Fibroblast of skin of abdomen (primary cell): Measurements from ENCODE around the gene SYT10. TPM values are rescaled to one million over a fixed set of nuclear protein-coding genes. Genes with fewer than 3 reads are reported as not detected.
"Not testable (repeated sequence)": the region's sequence is repeated elsewhere in the genome, so short reads cannot be mapped to it uniquely, and the experiment has no call there.

Source experiments
- DNase-seq: peaks from one replicate; pipeline ENCODE4 v3.0.0-alpha.2; 2013
- polyA plus RNA-seq, 2 experiments: library from polyadenylated mRNA; unstranded; fragments of 120-200 nt; gene quantifications; one replicate each; pipeline ENCODE4 v1.2.1, GENCODE V29; 2013; ENCODE audit not compliant: insufficient read length in 2 of 2

SYT10 gene, protein sequence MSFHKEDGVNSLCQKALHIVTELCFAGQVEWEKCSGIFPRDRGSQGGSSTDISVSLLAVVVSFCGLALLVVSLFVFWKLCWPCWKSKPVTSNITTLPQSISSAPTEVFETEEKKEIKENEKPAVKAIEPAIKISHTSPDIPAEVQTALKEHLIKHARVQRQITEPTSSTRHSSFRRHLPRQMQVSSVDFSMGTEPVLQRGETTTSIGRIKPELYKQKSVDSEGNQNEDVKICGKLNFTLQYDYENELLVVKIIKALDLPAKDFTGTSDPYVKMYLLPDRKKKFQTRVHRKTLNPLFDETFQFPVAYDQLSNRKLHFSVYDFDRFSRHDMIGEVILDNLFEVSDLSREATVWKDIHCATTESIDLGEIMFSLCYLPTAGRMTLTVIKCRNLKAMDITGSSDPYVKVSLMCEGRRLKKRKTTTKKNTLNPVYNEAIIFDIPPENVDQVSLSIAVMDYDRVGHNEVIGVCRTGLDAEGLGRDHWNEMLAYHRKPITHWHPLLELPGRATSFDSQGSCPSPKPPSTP
- not detected for polyA plus RNA-seq (2013, experiment 1 of 2; ENCODE audit: insufficient read length)
- polyA plus RNA-seq (2013, experiment 2 of 2; ENCODE audit: insufficient read length): not detected

- DNase-seq: no peak
These were observed at the start of gene SYT10 for GRCh38 chr12:33439587-33440011. Gene SYT10 (minus strand): TSS chr12:33439819. CDS start chr12:33439522, 297 bp downstream.

DNA sequence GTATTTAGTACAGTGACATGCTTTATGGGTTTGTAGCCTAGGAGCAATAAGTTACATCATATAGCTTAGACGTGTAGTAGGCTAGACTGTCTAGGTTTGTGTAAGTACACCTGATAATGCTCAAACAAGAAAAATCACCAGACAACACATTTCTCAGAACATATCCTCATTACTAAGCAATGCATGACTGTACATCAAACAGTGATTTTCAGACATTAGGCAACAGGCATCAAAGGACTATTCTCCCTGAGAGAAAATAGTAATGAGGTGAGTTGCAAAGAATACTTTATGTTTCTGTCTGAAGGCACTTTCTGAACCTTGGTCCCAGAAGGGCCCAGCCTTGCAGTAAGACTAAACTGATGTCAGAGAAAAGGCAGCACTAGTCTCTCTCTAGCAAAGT is 48.4 kb upstream of the SYT10 start:
- no peak for DNase-seq

DNA sequence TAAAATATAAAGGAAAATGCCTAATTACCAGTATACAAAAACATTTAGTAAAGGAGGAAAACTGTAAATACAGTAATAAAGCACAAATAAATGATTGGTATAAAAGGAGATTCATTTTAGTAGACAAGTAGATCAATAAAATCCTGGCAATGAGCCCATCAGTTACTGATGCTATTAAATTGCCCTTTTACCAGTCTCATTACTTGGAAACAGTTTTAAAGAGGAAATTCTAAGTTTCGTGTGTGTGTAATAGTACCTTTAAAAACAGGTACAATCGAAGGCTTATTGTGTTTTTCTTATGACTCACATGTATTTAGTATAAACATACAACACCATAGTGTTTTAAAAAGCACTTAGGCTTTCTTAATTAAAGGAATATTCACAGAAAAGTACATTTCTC is 46.4 kb upstream of the SYT10 start:
- DNase-seq: no peak

DNA sequence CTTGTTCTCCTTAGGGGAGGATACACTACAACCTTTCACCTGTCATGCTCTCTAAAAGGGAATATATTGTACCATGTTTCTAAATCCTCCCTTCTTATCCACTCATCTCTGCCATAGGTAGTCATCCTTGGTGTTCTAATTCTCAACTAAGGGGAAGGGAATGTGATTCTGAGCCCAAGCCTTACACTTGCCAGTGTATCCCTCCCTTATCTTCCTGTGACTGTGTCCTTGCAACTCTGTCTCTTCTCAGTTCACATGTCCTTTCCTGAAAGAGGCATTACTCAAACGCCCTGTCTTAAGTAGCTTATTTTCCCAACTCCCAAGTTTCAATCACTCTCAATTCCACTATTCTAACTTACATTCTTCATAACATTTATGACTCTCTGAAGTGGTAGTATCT is 44.5 kb upstream of the SYT10 start:
- DNase-seq: no peak

- DNase-seq: no peak
These were observed 40.7 kb upstream of the SYT10 start for GRCh38 chr12:33480366-33480765.

DNA sequence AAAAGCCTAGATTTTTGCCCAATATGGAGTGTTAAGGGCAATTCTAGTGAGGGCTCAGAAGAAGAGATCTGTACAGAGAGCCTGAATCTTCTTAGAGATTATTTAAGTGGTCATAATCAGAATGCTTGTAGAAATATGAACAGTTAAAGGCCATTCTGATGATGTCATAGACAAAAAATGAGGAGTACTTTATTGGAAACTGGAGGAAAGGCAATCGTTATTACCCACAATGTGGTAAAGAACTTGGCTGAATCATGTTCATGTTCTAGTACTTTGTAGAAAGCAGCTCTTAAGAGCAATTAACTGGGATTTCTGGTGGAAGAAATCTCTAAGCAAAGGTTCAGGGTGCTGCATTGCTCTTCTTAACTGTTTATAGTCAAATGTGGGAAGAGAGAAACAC is 36.4 kb upstream of the SYT10 start:
- no peak for DNase-seq

DNA sequence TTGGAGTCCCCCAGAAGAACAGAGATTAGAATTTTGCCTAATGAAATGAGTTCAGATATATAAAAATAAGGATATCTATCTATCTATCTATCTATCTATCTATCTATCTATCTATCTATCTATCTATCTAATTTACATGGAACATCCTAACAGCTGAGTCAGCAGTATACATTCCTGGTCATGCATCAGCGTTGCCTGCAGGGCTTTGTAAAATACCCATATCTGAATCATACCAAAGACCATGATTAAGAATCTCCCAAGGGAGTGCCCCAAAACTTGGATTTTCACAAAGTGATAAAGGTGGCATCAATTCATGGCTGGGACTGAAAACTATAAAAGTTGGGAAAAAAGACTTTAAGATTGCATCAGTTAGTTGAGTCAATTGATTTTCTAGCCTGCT is 32.7 kb upstream of the SYT10 start:
- no peak for DNase-seq

DNA sequence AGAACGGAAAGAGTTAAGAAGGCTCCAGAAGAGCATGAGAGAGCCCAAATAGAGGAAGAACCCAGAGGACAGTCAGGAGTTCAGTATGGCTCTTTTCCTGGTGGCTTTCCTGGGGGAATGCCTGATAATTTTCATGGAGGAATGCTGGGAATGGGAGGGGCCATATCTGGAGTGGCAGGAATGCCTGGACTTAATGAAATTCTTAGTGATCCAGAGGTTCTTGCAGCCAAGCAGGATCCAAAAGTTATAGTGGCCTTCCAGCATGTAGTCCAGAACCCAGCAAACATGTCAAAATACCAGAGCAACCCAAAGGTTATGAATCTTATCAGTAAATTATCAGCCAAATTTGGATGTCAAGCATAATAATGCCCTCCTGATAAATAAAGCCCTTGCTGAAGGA is 15.5 kb upstream of the SYT10 start:
- DNase-seq: no peak

- DNase-seq: no peak
These were observed 10.9 kb upstream of the SYT10 start for GRCh38 chr12:33450480-33450879.

- no peak for DNase-seq
These were observed 858 bp upstream of the SYT10 start for GRCh38 chr12:33440477-33440876.

- DNase-seq: no peak
These were observed 600 bp downstream of the SYT10 start for GRCh38 chr12:33438851-33439586.

DNA sequence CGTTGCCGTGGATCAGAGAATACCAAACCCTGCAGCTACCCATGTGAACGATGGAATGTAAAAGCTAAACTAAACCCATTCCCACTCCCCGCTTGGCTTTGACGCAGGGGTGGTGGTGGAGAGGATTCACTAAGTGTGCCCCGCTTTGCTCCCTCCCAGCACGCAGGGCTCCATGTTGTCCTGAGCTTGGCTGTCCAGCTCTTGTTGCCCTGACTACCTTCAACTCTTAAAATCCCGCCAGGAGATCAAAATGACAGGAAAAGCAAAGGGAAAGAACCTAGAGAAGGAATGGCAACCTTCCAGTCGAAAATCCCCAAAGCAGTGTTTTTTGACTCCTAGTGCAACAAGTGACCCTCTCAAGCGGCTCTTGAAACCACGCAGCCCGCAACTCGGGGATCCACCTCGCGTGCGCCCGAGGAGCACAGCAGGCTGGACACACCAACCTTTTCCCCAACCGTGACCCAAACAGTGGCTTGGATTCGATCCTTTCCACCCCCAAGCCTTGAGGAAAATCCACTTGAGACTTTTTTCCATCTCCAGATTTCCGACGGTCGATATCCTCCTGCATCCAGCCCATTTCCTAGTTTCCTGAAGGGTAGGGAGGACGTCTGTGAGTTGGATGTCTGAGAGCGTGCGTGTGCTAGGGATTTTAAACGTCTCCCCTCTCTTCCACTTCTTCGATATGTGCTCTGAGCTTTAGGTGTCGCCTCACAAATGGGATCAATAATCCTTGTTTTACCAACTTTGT is 1.4 kb downstream of the SYT10 start:
- no peak for DNase-seq

DNA sequence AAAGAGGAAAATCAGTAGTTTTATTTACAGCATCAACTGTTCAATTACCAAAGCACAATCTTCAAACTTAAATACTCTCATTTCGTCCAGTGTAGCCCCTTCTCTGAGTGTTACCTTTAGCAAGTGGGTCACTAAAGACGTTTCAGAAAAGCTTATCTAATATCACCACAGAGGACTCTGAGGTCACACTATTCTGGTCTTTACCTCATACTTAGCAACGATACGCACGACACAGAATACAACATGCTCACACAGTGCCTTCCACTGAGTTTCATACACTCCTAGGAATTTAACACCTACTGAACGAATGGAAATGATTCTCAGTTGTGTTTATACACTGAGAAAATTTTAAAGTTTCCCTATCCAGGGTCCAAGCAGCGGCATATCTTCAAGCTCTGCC is 2.0 kb downstream of the SYT10 start:
- no peak for DNase-seq

- DNase-seq: no peak
These were observed 6.6 kb downstream of the SYT10 start for GRCh38 chr12:33432992-33433391.

- no peak for DNase-seq
These were observed 8.0 kb downstream of the SYT10 start for GRCh38 chr12:33431648-33432047.

DNA sequence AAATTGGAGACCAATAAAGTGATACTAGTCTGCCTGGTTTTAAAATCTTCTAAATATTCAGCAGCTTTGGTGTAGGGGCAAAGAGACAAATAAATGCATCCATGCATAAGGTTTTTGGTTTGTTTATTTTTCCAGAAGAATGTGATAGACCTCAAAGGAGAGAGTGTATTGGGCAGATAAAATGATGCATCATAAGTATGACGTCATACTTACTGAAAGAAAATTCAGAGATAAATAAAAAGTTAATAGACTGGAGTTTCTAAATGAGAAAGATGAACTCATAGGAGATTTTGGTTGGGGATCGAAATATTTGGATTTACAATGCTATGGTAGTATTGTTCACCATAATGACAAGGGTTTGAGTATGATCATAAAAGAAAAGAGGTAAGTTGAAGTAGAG is 10.2 kb downstream of the SYT10 start:
- no peak for DNase-seq

DNA sequence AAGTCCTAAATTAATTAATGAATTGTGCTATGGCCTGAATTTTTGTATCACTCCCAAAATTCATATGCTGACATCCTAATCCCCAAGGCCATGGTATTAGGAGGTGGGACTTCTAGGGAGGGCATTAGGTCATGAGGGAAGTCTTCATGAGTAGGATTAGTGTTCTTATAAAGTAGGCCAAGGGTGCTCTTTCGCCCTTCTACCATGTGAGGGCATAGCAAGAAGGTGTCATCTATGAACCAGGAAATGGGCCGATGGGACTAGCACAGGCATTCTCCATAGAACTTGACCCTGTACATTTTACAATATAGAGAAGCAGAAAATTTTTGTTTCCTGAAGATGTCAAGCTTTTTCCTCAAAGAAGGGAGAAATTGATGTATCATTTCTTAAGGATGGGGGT is 12.5 kb downstream of the SYT10 start:
- DNase-seq: no peak

DNA sequence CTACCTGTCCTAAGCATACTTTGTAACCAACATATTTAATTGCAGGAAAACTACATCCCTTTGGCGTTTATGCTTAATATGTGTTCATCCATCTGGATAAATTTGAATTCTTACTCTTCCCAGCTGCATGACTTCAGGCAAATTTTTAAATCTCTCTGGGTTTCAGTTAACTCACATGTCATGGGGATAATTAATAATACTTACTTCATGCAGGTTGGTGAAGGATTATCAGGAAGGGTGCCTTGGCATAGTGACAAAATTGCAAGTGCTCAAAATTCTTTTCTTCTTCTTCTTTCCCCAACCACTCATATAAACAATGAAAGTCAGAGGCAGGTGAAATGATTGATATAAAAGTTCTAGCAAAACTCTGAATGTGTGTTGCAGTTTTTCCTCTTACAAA is 15.9 kb downstream of the SYT10 start:
- no peak for DNase-seq

DNA sequence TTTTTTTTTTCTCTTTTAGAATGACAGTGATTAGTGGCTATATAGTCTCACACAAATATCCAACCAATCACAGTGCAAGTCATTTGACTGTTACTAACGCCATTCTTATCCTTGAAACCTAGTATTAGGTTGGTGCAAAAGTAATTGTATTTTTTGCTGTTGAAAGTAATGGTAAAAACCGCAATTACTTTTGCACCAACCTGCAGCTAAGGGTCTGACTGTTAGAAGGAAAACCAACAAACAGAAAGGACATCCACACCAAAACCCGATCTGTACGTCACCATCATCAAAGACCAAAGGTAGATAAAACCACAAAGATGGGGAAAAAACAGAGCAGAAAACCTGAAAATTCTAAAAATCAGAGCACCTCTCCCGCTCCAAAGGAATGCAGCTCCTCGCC is 27.2 kb downstream of the SYT10 start:
- DNase-seq: not testable (repeated sequence)

DNA sequence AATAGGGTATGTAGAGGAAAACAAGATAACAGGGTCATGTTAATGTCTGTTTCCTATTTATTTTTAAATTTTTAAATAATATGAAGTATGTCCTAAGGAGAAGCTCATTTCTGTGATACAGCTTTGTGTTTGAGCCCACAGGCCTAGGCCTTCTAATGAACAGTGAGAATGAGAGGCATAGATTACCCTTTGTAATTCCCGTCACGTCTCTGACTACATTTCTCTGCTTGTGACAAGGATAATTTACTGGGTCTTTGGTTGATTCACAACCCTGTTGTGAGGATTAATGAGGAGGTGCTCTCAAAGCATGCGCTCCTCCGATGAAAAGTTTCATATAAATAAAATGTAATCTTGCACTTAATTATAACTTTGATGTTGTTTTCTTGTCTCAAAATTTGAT is 56.1 kb downstream of the SYT10 start:
- DNase-seq: no peak

DNA sequence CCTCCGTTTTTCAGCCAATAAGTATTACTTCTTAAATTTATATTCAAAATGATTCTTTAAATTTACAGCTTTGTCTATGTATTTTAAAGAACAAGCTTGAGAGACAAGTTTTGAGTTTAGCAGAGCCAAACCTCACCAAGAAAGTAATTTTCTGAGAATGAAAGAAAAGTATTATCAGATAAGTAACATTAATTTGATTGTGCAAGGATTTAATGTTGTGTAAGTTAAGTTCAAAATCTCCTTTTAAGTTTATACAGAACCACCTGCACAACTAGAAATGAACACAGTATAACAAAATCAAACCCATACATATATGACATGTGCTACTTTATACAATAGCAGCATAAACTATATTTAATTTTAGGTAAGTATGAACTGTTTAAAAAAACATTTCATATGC is 63.5 kb downstream of the SYT10 start:
- DNase-seq: no peak

DNA sequence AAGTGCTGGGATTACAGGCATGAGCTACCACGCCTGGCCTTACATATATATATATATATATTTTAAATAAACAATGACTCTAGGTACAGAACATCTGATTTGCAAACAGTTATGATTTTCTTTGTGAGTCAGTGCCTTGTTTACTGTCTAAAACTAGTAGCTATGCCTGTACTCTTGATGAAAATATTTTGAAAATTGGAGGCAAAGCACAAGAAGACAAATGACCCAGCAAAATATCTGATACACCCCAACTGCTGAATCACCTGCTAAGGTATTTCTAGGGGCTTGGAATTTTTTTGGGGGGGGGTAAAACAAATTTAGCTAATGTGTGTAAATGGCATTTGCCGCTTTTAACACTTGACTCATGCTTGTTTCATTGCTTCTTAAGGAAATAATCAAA is 69.3 kb downstream of the SYT10 start:
- no peak for DNase-seq

DNA sequence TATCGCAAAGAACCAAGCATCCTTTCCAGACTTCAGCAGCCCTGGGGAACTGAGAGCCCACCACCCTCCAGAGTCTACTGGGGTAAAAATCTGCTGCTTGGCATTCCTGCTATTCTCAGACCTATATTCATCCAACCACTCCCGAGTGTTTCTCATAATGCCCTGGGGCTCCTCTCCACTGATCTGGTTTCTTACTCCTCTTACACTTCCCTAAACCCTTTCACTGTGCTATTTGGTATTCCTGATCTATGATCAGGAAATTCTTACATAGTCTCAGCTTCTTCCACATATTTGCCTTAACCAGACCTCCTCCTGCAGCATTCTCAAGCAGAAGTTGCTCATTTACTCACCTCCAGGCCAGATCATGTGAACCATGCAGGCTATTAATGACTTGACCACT is 82.4 kb downstream of the SYT10 start:
- no peak for DNase-seq
